Activated T-cell treated with anti-CD3 and anti-CD28 coated beads for 4 hours (primary cell): ENCODE results near the gene COX6B1.
"Not testable (repeated sequence)": the region's sequence is repeated elsewhere in the genome, so short reads cannot be mapped to it uniquely, and the experiment has no call there.

Source experiments
- DNase-seq: peaks from one replicate; pipeline ENCODE4 v3.0.0-alpha.2; 2020

COX6B1 gene

GRCh38 chr19:35669566-35669965 is 21.4 kb downstream of the COX6B1 start:
- no peak for DNase-seq

- no peak for DNase-seq
Observed at GRCh38 chr19:35669974-35670373, 21.9 kb downstream of the COX6B1 start.

GRCh38 chr19:35670686-35671085 is 22.6 kb downstream of the COX6B1 start:
- DNase-seq = no peak

GRCh38 chr19:35671818-35672217 is 23.7 kb downstream of the COX6B1 start:
- no peak for DNase-seq

- DNase-seq = peak; percentile 21
Observed at GRCh38 chr19:35673121-35673804, 25.1 kb downstream of the COX6B1 start.

GRCh38 chr19:35675589-35676140 is 27.5 kb downstream of the COX6B1 start:
- no peak for DNase-seq

GRCh38 chr19:35689836-35690235 is 41.7 kb downstream of the COX6B1 start:
- no peak for DNase-seq

GRCh38 chr19:35691106-35691505 is 43.0 kb downstream of the COX6B1 start:
- DNase-seq = not testable (repeated sequence)

- DNase-seq = no peak
Observed at GRCh38 chr19:35692010-35692409, 43.9 kb downstream of the COX6B1 start.

GRCh38 chr19:35693422-35693821 is 45.3 kb downstream of the COX6B1 start:
- no peak for DNase-seq

- peak; percentile 90 for DNase-seq
Observed at GRCh38 chr19:35693835-35694599, 45.9 kb downstream of the COX6B1 start.

GRCh38 chr19:35695895-35696422 is 47.8 kb downstream of the COX6B1 start:
- no peak for DNase-seq

GRCh38 chr19:35696835-35697234 is 48.7 kb downstream of the COX6B1 start:
- DNase-seq = no peak

- DNase-seq = peak; percentile 87
Observed at GRCh38 chr19:35702223-35703012, 54.3 kb downstream of the COX6B1 start.

GRCh38 chr19:35703343-35703742 is 55.2 kb downstream of the COX6B1 start:
- no peak for DNase-seq

GRCh38 chr19:35704218-35704617 is 56.1 kb downstream of the COX6B1 start, which contains the start of gene ZBTB32:
TSS of gene ZBTB32 (plus strand) at chr19:35704558. CDS start at chr19:35714627, 10,069 bp downstream.
- DNase-seq = no peak
